GM18520 (cell line): ENCODE data around the gene PGAP6.
"Not testable (repeated sequence)": the region's sequence is repeated elsewhere in the genome, so short reads cannot be mapped to it uniquely, and the experiment has no call there.

Experiments
- ATAC-seq: cut with Tn5 transposase; IDR thresholded peaks from one replicate; pipeline ENCODE4 v1.9.1; 2021; ENCODE audit not compliant: unreplicated experiment

The PGAP6 gene

GRCh38 chr16:351804-352520 is 29.8 kb downstream of the PGAP6 start:
- ATAC-seq = peak; percentile 11

- ATAC-seq = no peak
These were observed 31.6 kb downstream of the PGAP6 start for GRCh38 chr16:350203-350602.

GRCh38 chr16:349211-349610 is 32.6 kb downstream of the PGAP6 start:
- ATAC-seq = no peak

GRCh38 chr16:348495-348894 is 33.3 kb downstream of the PGAP6 start:
- not testable (repeated sequence) for ATAC-seq

- no peak for ATAC-seq
These were observed 34.6 kb downstream of the PGAP6 start for GRCh38 chr16:347203-347602.

- no peak for ATAC-seq
These were observed 35.2 kb downstream of the PGAP6 start for GRCh38 chr16:346587-346986.

GRCh38 chr16:345772-346171 is 36.0 kb downstream of the PGAP6 start:
- no peak for ATAC-seq

- no peak for ATAC-seq
These were observed 39.1 kb downstream of the PGAP6 start for GRCh38 chr16:342455-343213.

- ATAC-seq = not testable (repeated sequence)
These were observed 39.8 kb downstream of the PGAP6 start for GRCh38 chr16:341974-342336.

- ATAC-seq = not testable (repeated sequence)
These were observed 40.4 kb downstream of the PGAP6 start for GRCh38 chr16:341095-341973.

- ATAC-seq = no peak
These were observed 41.2 kb downstream of the PGAP6 start for GRCh38 chr16:340370-341091.

- ATAC-seq = no peak
These were observed 42.1 kb downstream of the PGAP6 start for GRCh38 chr16:339680-340079.

- ATAC-seq = no peak
These were observed 43.7 kb downstream of the PGAP6 start for GRCh38 chr16:337975-338575.

- ATAC-seq = no peak
These were observed 44.3 kb downstream of the PGAP6 start for GRCh38 chr16:337437-337836.

GRCh38 chr16:336269-336668 is 45.5 kb downstream of the PGAP6 start:
- no peak for ATAC-seq

- ATAC-seq = not testable (repeated sequence)
These were observed 46.7 kb downstream of the PGAP6 start for GRCh38 chr16:334861-335632.

GRCh38 chr16:334164-334832 is 47.5 kb downstream of the PGAP6 start:
- ATAC-seq = not testable (repeated sequence)

GRCh38 chr16:333406-334094 is 48.2 kb downstream of the PGAP6 start:
- ATAC-seq = no peak
